ENCODE measurements around the gene DDX17.

Gene DDX17

GRCh38 chr22:38464992-38465672, 41.0 kb downstream of the DDX17 start:
- DNase-seq: no peak

GRCh38 chr22:38462960-38463784, 42.9 kb downstream of the DDX17 start:
- no peak for DNase-seq

GRCh38 chr22:38461414-38462081, 44.6 kb downstream of the DDX17 start:
- peak; percentile 65 for DNase-seq

- no peak for DNase-seq
Observed at GRCh38 chr22:38461057-38461413, 45.1 kb downstream of the DDX17 start.

- no peak for DNase-seq
Observed at GRCh38 chr22:38460426-38460840, 45.7 kb downstream of the DDX17 start.

- no peak for DNase-seq
Observed at GRCh38 chr22:38456841-38457699, 49.0 kb downstream of the DDX17 start.

GRCh38 chr22:38456272-38456835, 49.8 kb downstream of the DDX17 start:
- DNase-seq: no peak

GRCh38 chr22:38455530-38456271, 50.4 kb downstream of the DDX17 start:
- DNase-seq: no peak

- no peak for DNase-seq
Observed at GRCh38 chr22:38455076-38455529, 51.0 kb downstream of the DDX17 start, which contains the start of gene KCNJ4. Gene KCNJ4, minus strand, starts transcription at chr22:38455199. Its CDS starts 27,067 bp downstream, at chr22:38428132.

GRCh38 chr22:38454353-38455075, 51.6 kb downstream of the DDX17 start:
- no peak for DNase-seq

GRCh38 chr22:38453996-38454352, 52.1 kb downstream of the DDX17 start:
- DNase-seq: no peak

GRCh38 chr22:38453066-38453672, 52.9 kb downstream of the DDX17 start:
- DNase-seq: no peak

- DNase-seq: no peak
Observed at GRCh38 chr22:38452373-38453065, 53.6 kb downstream of the DDX17 start.

GRCh38 chr22:38451864-38452263, 54.2 kb downstream of the DDX17 start:
- DNase-seq: no peak

GRCh38 chr22:38451404-38451803, 54.7 kb downstream of the DDX17 start:
- DNase-seq: no peak

- no peak for DNase-seq
Observed at GRCh38 chr22:38450234-38450797, 55.8 kb downstream of the DDX17 start.

- DNase-seq: no peak
Observed at GRCh38 chr22:38449776-38450175, 56.3 kb downstream of the DDX17 start.

- no peak for DNase-seq
Observed at GRCh38 chr22:38448945-38449745, 57.0 kb downstream of the DDX17 start.
